DOHH2 (cell line): Measurements from ENCODE around the gene EML4.

Source experiments
- H3F3A ChIP-seq: fragments of 200-600 bp; sonication (generic), shearing (Covaris generic); 2 replicates; pipeline ENCODE4 v1.6.0; 2016; ENCODE audit warnings: antibody characterized with exemption, mild to moderate bottlenecking; ENCODE audit not compliant: control insufficient read depth, insufficient read depth
- H3K27ac ChIP-seq: fragments of 200-600 bp; sonication (generic); 2 replicates; pipeline ENCODE4 v1.5.1; 2014; ENCODE audit warnings: low read depth, mild to moderate bottlenecking, low read length, moderate library complexity
- H3K27me3 ChIP-seq: fragments of 200-600 bp; sonication (generic); 2 replicates; pipeline ENCODE4 v1.6.1; 2014; ENCODE audit warnings: mild to moderate bottlenecking, low read length, mixed read lengths; ENCODE audit not compliant: control insufficient read depth
- H3K36me3 ChIP-seq: fragments of 200-600 bp; sonication (generic); 2 replicates; pipeline ENCODE4 v1.6.1; 2014; ENCODE audit warnings: mild to moderate bottlenecking, low read length, moderate library complexity, mixed read lengths; ENCODE audit not compliant: control insufficient read depth
- H3K4me1 ChIP-seq: fragments of 200-600 bp; sonication (generic); 2 replicates; pipeline ENCODE4 v1.6.1; 2014; ENCODE audit warnings: mild to moderate bottlenecking, low read length, mixed read lengths; ENCODE audit not compliant: control insufficient read depth
- H3K4me2 ChIP-seq: fragments of 200-600 bp; sonication (generic); 2 replicates; pipeline ENCODE4 v1.6.0; 2014; ENCODE audit warnings: mild to moderate bottlenecking, low read length, moderate library complexity
- H3K4me3 ChIP-seq: fragments of 200-600 bp; sonication (generic); 2 replicates; pipeline ENCODE4 v1.5.1; 2014; ENCODE audit warnings: mild to moderate bottlenecking, low read length, mixed read lengths
- H3K79me2 ChIP-seq: fragments of 200-600 bp; sonication (generic); 2 replicates; pipeline ENCODE4 v1.6.1; 2014; ENCODE audit warnings: mild to moderate bottlenecking, low read length, mixed read lengths; ENCODE audit not compliant: control insufficient read depth
- H3K9me2 ChIP-seq: fragments of 200-600 bp; sonication (generic); replicated peaks from 2 replicates; pipeline ENCODE4 v1.6.1; 2014; ENCODE audit warnings: mild to moderate bottlenecking, low read length, mixed read lengths; ENCODE audit not compliant: control insufficient read depth
- H3K9me3 ChIP-seq: fragments of 200-600 bp; sonication (generic); 2 replicates; pipeline ENCODE4 v1.6.1; 2014; ENCODE audit warnings: antibody characterized with exemption, low read length, mixed read lengths; ENCODE audit not compliant: control insufficient read depth, insufficient read depth
- H4K20me1 ChIP-seq: fragments of 200-600 bp; sonication (generic); 2 replicates; pipeline ENCODE4 v1.6.0; 2014; ENCODE audit warnings: low read depth, mild to moderate bottlenecking, antibody characterized with exemption, low read length, moderate library complexity; ENCODE audit not compliant: control insufficient read depth, insufficient read depth
- CTCF ChIP-seq: fragments of 200-600 bp; sonication (generic); IDR thresholded peaks from one replicate; pipeline ENCODE4 v1.5.1; 2014; ENCODE audit warnings: antibody characterized with exemption, mild to moderate bottlenecking, low read depth, low read length; ENCODE audit not compliant: poor library complexity, severe bottlenecking
- EZH2phosphoT487 ChIP-seq: fragments of 200-600 bp; sonication (generic); IDR thresholded peaks from 2 replicates; pipeline ENCODE4 v1.6.1; 2017; ENCODE audit warnings: borderline replicate concordance, mild to moderate bottlenecking, antibody characterized with exemption, low read length, moderate library complexity, mixed read lengths

EML4 gene

GRCh38 chr2:42353792-42354429, 184.8 kb downstream of the EML4 start:
- H4K20me1 ChIP-seq: peaks cover 8% of the 10 kb centered on the region; the same call in 1 of the 2 replicates
- no peak overlapping the region for H3K4me3 ChIP-seq
- no peak overlapping the region for H3K4me2 ChIP-seq
- no peaks in the 10 kb centered on the region for H3F3A ChIP-seq
- peaks cover 71% of the 10 kb centered on the region for H3K79me2 ChIP-seq
- no peaks in the 10 kb centered on the region for H3K9me3 ChIP-seq
- TF ChIP-seq CTCF (no peak), EZH2phosphoT487 (no peak)
- H3K27me3 ChIP-seq: no peaks in the 10 kb centered on the region
- peaks cover 26% of the 10 kb centered on the region for H3K36me3 ChIP-seq
- H3K27ac ChIP-seq: no peak overlapping the region
- H3K4me1 ChIP-seq: peaks cover under 1% of the 10 kb centered on the region
- H3K9me2 ChIP-seq: no peaks in the 10 kb centered on the region

- H4K20me1 ChIP-seq: peaks cover 8% of the 10 kb centered on the region
Measured at GRCh38 chr2:42359304-42359964, 190.3 kb downstream of the EML4 start.

GRCh38 chr2:42359965-42360483, 190.9 kb downstream of the EML4 start:
- Histone ChIP-seq H3K27ac (peak overlapping the region; percentile 11; the same call in 1 of the 2 replicates), H3K27me3 (no peaks in the 10 kb centered on the region; the same call in 1 of the 2 replicates), H3K4me1 (peaks cover 20% of the 10 kb centered on the region), H3K4me2 (peak overlapping the region; percentile 95), H3K9me2 (no peaks in the 10 kb centered on the region), H3K9me3 (no peaks in the 10 kb centered on the region), H3K79me2 (peaks cover 59% of the 10 kb centered on the region), H3K36me3 (peaks cover 6% of the 10 kb centered on the region; the same call in 1 of the 2 replicates), H3K4me3 (peak overlapping the region; percentile 89), H3F3A (no peaks in the 10 kb centered on the region; the same call in 1 of the 2 replicates), H4K20me1 (peaks cover 7% of the 10 kb centered on the region)
- TF ChIP-seq CTCF (no peak), EZH2phosphoT487 (no peak)

More at GRCh38 chr2:42359304-42359964, 190.3 kb downstream of the EML4 start:
- TF ChIP-seq CTCF (no peak), EZH2phosphoT487 (no peak)
- Histone ChIP-seq H3K27ac (peak overlapping the region; percentile 11; the same call in 1 of the 2 replicates), H3K4me1 (peaks cover 20% of the 10 kb centered on the region), H3K4me2 (peak overlapping the region; percentile 95), H3K4me3 (peak overlapping the region; percentile 89), H3K9me2 (no peaks in the 10 kb centered on the region), H3K79me2 (peaks cover 65% of the 10 kb centered on the region), H3F3A (no peaks in the 10 kb centered on the region; the same call in 1 of the 2 replicates), H3K9me3 (no peaks in the 10 kb centered on the region), H3K27me3 (no peaks in the 10 kb centered on the region; the same call in 1 of the 2 replicates), H3K36me3 (peaks cover 6% of the 10 kb centered on the region; the same call in 1 of the 2 replicates)
